Calu3 (cell line): ENCODE measurements around the gene PAOX. TPM values are rescaled to one million over a fixed set of nuclear protein-coding genes. Genes with fewer than 3 reads are reported as not detected.
"Not testable (repeated sequence)": the region's sequence is repeated elsewhere in the genome, so short reads cannot be mapped to it uniquely, and the experiment has no call there.

Experiments
- BruUV-seq: library from RNA; stranded (reverse); fragments of 400-500 nt; replicated peaks from 2 replicates; lab custom pipeline; 2021; lab: Mats Ljungman, UMichigan
- CTCF ChIA-PET: fragments of 300-600 bp; sonication (Branson Sonifier 250); formaldehyde crosslinking; loops from one replicate; lab custom pipeline; 2022; ENCODE audit warnings: antibody characterized with exemption; lab: Charles Lee
- DNase-seq: peaks from one replicate; pipeline ENCODE4 v3.0.0; 2022
- H3K27ac Mint-ChIP-seq: one replicate; pipeline ENCODE4 v1.8.0; 2022; ENCODE audit warnings: mixed read lengths; ENCODE audit not compliant: unreplicated experiment
- H3K27me3 Mint-ChIP-seq: one replicate; pipeline ENCODE4 v1.8.0; 2022; ENCODE audit warnings: mixed read lengths; ENCODE audit not compliant: unreplicated experiment
- H3K36me3 Mint-ChIP-seq: one replicate; pipeline ENCODE4 v1.8.0; 2022; ENCODE audit warnings: mild to moderate bottlenecking, moderate library complexity, mixed read lengths; ENCODE audit not compliant: insufficient read depth, unreplicated experiment
- H3K4me1 Mint-ChIP-seq: one replicate; pipeline ENCODE4 v1.8.0; 2022; ENCODE audit warnings: mild to moderate bottlenecking, low read depth, mixed read lengths; ENCODE audit not compliant: unreplicated experiment
- H3K4me3 Mint-ChIP-seq: one replicate; pipeline ENCODE4 v1.8.0; 2022; ENCODE audit warnings: mild to moderate bottlenecking, low read depth, moderate library complexity, mixed read lengths; ENCODE audit not compliant: unreplicated experiment
- H3K9me3 Mint-ChIP-seq: one replicate; pipeline ENCODE4 v1.8.0; 2022; ENCODE audit warnings: low read depth, mixed read lengths; ENCODE audit not compliant: unreplicated experiment
- CTCF ChIP-seq: fragments of 200-600 bp; IDR thresholded peaks from one replicate; pipeline ENCODE4 v1.8.0; 2022; ENCODE audit warnings: antibody characterized with exemption; ENCODE audit not compliant: unreplicated experiment
- intact Hi-C: fragments of 100-400 bp; cut with micrococcal nuclease; formaldehyde crosslinking; loops from one replicate; pipeline ENCODE4 v1.10.0; 2022; ENCODE audit not compliant: unreplicated experiment
- total RNA-seq: library from RNA; stranded (reverse); gene quantifications from 2 replicates; pipeline ENCODE4 v1.2.3, GENCODE V29; 2022

The PAOX gene
- total RNA-seq, 1 experiment from 2014 or later, result 2.9 TPM

DNA sequence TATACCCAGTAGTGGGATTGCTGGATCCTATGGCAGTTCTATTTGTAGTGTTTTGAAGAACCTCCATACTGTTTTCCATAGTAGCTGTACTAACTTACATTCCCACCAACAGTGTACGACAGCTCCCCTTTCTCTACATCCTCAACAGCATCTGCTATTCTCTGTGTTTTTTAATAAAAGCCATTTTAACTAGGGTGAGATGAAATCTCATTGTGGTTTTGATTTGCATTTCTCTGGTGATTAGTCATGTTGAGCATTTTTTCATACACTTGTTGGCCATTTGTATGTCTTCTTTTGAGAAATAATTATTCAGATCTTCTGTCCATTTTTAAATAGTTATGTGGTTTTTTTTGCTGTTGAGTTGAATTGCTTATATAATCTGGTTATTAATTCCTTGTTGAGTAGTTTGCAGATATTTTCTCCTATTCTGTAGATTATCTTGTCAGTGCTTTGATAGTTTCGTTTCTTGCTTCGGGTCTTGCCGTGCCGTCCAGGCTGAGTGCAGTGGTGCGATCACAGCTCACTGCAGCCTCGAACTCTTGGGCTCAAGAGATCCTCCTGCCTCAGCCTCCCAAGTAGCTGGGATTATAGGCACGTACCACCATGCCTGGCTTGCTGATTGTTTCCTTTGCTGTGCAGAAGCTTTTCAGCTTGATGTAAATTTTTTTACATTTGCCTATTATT, 26.9 kb downstream of the PAOX start:
- Mint-ChIP-seq H3K4me3 (no peak overlapping the region), H3K27me3 (no peaks in the 10 kb centered on the region), H3K9me3 (no peaks in the 10 kb centered on the region), H3K36me3 (peaks cover 12% of the 10 kb centered on the region), H3K27ac (no peak overlapping the region), H3K4me1 (peaks cover 9% of the 10 kb centered on the region)
- no peak for TF ChIP-seq CTCF
- BruUV-seq, result no TSS peak
- intact Hi-C loops, result no loop called here
- no peak for DNase-seq
- CTCF ChIA-PET, result no interaction called here

GRCh38 chr10:133411523-133412380, 32.7 kb downstream of the PAOX start:
- peaks cover 16% of the 10 kb centered on the region for H3K36me3 Mint-ChIP-seq
- H3K27me3 Mint-ChIP-seq, result no peaks in the 10 kb centered on the region
- H3K9me3 Mint-ChIP-seq, result peaks cover 8% of the 10 kb centered on the region
- DNase-seq, result no peak
- no TSS peak for BruUV-seq
- no peak for TF ChIP-seq CTCF
- no peak overlapping the region for H3K27ac Mint-ChIP-seq
- no peak overlapping the region for H3K4me3 Mint-ChIP-seq
- CTCF ChIA-PET, result no interaction called here
- intact Hi-C loops, result no loop called here
- H3K4me1 Mint-ChIP-seq, result no peaks in the 10 kb centered on the region

- Mint-ChIP-seq H3K9me3 (peaks cover 8% of the 10 kb centered on the region), H3K4me3 (no peak overlapping the region), H3K27me3 (no peaks in the 10 kb centered on the region), H3K27ac (no peak overlapping the region), H3K36me3 (peaks cover 16% of the 10 kb centered on the region), H3K4me1 (no peaks in the 10 kb centered on the region)
- no peak for TF ChIP-seq CTCF
- intact Hi-C loops, result no loop called here
- CTCF ChIA-PET, result no interaction called here
- BruUV-seq, result no TSS peak
- DNase-seq, result no peak
Measured at GRCh38 chr10:133412381-133412711, 33.3 kb downstream of the PAOX start.

- H3K9me3 Mint-ChIP-seq, H3K27ac Mint-ChIP-seq, H3K4me3 Mint-ChIP-seq, CTCF ChIA-PET, intact Hi-C loops, H3K27me3 Mint-ChIP-seq, DNase-seq, BruUV-seq, H3K4me1 Mint-ChIP-seq: not testable (repeated sequence)
- H3K36me3 Mint-ChIP-seq, result peaks cover 16% of the 10 kb centered on the region
Measured at GRCh38 chr10:133414401-133414800, 35.3 kb downstream of the PAOX start.
